ENCODE measurements around the gene PDS5A. TPM values are rescaled to one million over a fixed set of nuclear protein-coding genes. Genes with fewer than 3 reads are reported as not detected.

PDS5A gene
- polyA plus RNA-seq, 3 donors, result 14.2 to 19.4 (median 17.7) TPM

DNA sequence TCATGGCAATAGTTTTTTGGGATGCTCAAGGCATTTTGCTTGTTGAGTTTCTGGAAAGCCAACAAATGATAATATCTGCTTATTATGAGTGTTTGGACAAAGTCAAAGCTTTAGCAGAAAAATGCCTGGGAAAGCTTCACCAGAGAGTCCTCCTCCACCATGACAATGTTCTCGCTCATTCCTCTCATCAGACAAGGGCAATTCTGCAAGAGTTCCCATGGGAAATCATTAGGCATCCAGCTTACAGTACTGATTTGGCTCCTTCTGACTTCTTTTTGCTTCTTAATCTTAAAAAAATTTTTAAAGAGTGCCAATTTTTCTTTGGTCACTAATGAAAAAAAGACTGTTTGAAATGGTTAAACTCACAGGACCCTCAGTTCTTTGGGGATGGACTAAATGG is 143.4 kb downstream of the PDS5A start:
- DNase-seq, result no peak
- peaks cover 63 to 84% of the 10 kb centered on the region in 2 donors for H3K36me3 Mint-ChIP-seq

GRCh38 chr4:39825741-39826231 is 151.9 kb downstream of the PDS5A start:
- no peaks in the 10 kb centered on the region for H4K20me1 ChIP-seq (ENCODE audit: insufficient read depth, low read length)
- peak overlapping the region in 1 of 2 donors; percentile 50 for H3K27ac ChIP-seq (ENCODE audit: low read depth in 1 of 2, low read length in 2 of 2)
- no peaks in the 10 kb centered on the region for H3K27me3 ChIP-seq (ENCODE audit: control insufficient read depth in 2 of 2, insufficient read depth in 2 of 2, low read length in 2 of 2)
- no peaks in the 10 kb centered on the region for H3K9me3 Mint-ChIP-seq
- H3K27ac Mint-ChIP-seq, result peak overlapping the region in 1 of 7 donors; percentile 41
- H3K36me3 ChIP-seq (replicated peaks in 1 of 2; ENCODE audit: control insufficient read depth in 1 of 2, insufficient read depth in 2 of 2, low read length in 2 of 2), result peaks cover 37 to 78% of the 10 kb centered on the region in 2 donors
- 82% methylated on average over 2 of the region's 7 CpGs for WGBS (ENCODE audit: insufficient coverage)
- TF ChIP-seq, protein P1, sequence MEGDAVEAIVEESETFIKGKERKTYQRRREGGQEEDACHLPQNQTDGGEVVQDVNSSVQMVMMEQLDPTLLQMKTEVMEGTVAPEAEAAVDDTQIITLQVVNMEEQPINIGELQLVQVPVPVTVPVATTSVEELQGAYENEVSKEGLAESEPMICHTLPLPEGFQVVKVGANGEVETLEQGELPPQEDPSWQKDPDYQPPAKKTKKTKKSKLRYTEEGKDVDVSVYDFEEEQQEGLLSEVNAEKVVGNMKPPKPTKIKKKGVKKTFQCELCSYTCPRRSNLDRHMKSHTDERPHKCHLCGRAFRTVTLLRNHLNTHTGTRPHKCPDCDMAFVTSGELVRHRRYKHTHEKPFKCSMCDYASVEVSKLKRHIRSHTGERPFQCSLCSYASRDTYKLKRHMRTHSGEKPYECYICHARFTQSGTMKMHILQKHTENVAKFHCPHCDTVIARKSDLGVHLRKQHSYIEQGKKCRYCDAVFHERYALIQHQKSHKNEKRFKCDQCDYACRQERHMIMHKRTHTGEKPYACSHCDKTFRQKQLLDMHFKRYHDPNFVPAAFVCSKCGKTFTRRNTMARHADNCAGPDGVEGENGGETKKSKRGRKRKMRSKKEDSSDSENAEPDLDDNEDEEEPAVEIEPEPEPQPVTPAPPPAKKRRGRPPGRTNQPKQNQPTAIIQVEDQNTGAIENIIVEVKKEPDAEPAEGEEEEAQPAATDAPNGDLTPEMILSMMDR (IDR thresholded peaks at IDR 0.05), result no peak
- no peak overlapping the region for H3K4me2 ChIP-seq (replicated peaks; ENCODE audit: extremely low read depth, low read length, poor library complexity, severe bottlenecking)
- H3K79me2 ChIP-seq (ENCODE audit: insufficient read depth, low read length), result no peaks in the 10 kb centered on the region
- no peak for DNase-seq
- no peaks in the 10 kb centered on the region for H3K9me3 ChIP-seq (replicated peaks in 1 of 2; ENCODE audit: control insufficient read depth in 1 of 2, insufficient read depth in 1 of 2, low read length in 2 of 2)
- H3K9ac ChIP-seq (ENCODE audit: insufficient read depth, low read length, poor library complexity, severe bottlenecking), result no peak overlapping the region
- H3K4me1 ChIP-seq (ENCODE audit: control insufficient read depth in 1 of 2, insufficient read depth in 2 of 2, low read length in 2 of 2), result no peaks in the 10 kb centered on the region
- no peak overlapping the region for H3K4me3 ChIP-seq (replicated peaks in 1 of 3; ENCODE audit: low read depth in 2 of 3, low read length in 3 of 3)
- intact Hi-C loops (cut with micrococcal nuclease), result no loop called here
- H3K27me3 Mint-ChIP-seq (ENCODE audit: low read depth in 3 of 3), result no peaks in the 10 kb centered on the region
- peaks cover 13% of the 10 kb centered on the region for H3K4me1 Mint-ChIP-seq
- no peak overlapping the region for H3K4me3 Mint-ChIP-seq
- peaks cover 48 to 66% of the 10 kb centered on the region in 2 donors for H3K36me3 Mint-ChIP-seq
- no peak overlapping the region for H2AFZ ChIP-seq (ENCODE audit: insufficient read depth, low read depth, low read length, poor library complexity, severe bottlenecking)

More for the DNA sequence above, 143.4 kb downstream of the PDS5A start:
- no peak overlapping the region for H2AFZ ChIP-seq (ENCODE audit: insufficient read depth, low read depth, low read length, poor library complexity, severe bottlenecking)
- H4K20me1 ChIP-seq (ENCODE audit: insufficient read depth, low read length), result no peaks in the 10 kb centered on the region
- Mint-ChIP-seq H3K4me1 (no peaks in the 10 kb centered on the region), H3K9me3 (no peaks in the 10 kb centered on the region), H3K27me3 (ENCODE audit: low read depth in 3 of 3) (peaks cover 0 to 1% (median 0%) of the 10 kb centered on the region in 3 donors), H3K27ac (no peak overlapping the region), H3K4me3 (no peak overlapping the region)
- H3K27ac ChIP-seq (ENCODE audit: low read depth in 1 of 2, low read length in 2 of 2), result no peak overlapping the region
- peaks cover 52 to 90% of the 10 kb centered on the region in 2 donors for H3K36me3 ChIP-seq (replicated peaks in 1 of 2; ENCODE audit: control insufficient read depth in 1 of 2, insufficient read depth in 2 of 2, low read length in 2 of 2)
- intact Hi-C loops (cut with micrococcal nuclease), result no loop called here
- H3K4me2 ChIP-seq (replicated peaks; ENCODE audit: extremely low read depth, low read length, poor library complexity, severe bottlenecking), result no peak overlapping the region
- H3K4me3 ChIP-seq (replicated peaks in 1 of 3; ENCODE audit: low read depth in 2 of 3, low read length in 3 of 3), result no peak overlapping the region
- no CpG with 5 or more reads among the region's 1 CpG for WGBS (ENCODE audit: insufficient coverage)
- TF ChIP-seq, protein P1 (IDR thresholded peaks at IDR 0.05), result no peak
- H3K27me3 ChIP-seq (ENCODE audit: control insufficient read depth in 2 of 2, insufficient read depth in 2 of 2, low read length in 2 of 2), result no peaks in the 10 kb centered on the region
- H3K9ac ChIP-seq (ENCODE audit: insufficient read depth, low read length, poor library complexity, severe bottlenecking), result no peak overlapping the region
- H3K79me2 ChIP-seq (ENCODE audit: insufficient read depth, low read length), result no peaks in the 10 kb centered on the region
- no peaks in the 10 kb centered on the region for H3K4me1 ChIP-seq (ENCODE audit: control insufficient read depth in 1 of 2, insufficient read depth in 2 of 2, low read length in 2 of 2)
- H3K9me3 ChIP-seq (replicated peaks in 1 of 2; ENCODE audit: control insufficient read depth in 1 of 2, insufficient read depth in 1 of 2, low read length in 2 of 2), result no peaks in the 10 kb centered on the region
